Stimulated activated naive CD8-positive, alpha-beta T cell treated with anti-CD3 and anti-CD28 coated beads, Interleukin-15, Interleukin-2, amounts not matched to agents 100 U/mL and 50 U/mL, for 24 hours (primary cell): Measurements from ENCODE around the gene LRP2BP.
A peak's percentile ranks its signal among the peaks of the same experiment; 100 is the strongest.

ENCODE experiments used
- ATAC-seq: fragments of 150-1000 bp; cut with Tn5 transposase; one replicate; pipeline ENCODE4 v1.10.0; 2021
- DNase-seq: peaks from one replicate; pipeline ENCODE4 v3.0.0; 2021

LRP2BP gene

GRCh38 chr4:185395238-185395955 is at the start of gene LRP2BP:
Gene LRP2BP, minus strand, starts transcription at chr4:185395924. Its CDS starts 17,738 bp downstream, at chr4:185378186.
- no peak for DNase-seq
- ATAC-seq = no peak

- DNase-seq (no peak), ATAC-seq (no peak)
Observed at GRCh38 chr4:185445209-185445608, 49.5 kb upstream of the LRP2BP start.

- no peak for ATAC-seq
- no peak for DNase-seq
Observed at GRCh38 chr4:185441479-185441878, 45.8 kb upstream of the LRP2BP start.

GRCh38 chr4:185437809-185438208 is 42.1 kb upstream of the LRP2BP start:
- no peak for ATAC-seq
- no peak for DNase-seq

GRCh38 chr4:185435466-185435865 is 39.7 kb upstream of the LRP2BP start:
- DNase-seq (no peak), ATAC-seq (no peak)

- ATAC-seq (no peak), DNase-seq (no peak)
Observed at GRCh38 chr4:185429660-185430059, 33.9 kb upstream of the LRP2BP start.

- DNase-seq (no peak), ATAC-seq (no peak)
Observed at GRCh38 chr4:185426960-185427688, 31.4 kb upstream of the LRP2BP start.

- ATAC-seq = peak; percentile 94
- DNase-seq = peak; percentile 85
Observed at GRCh38 chr4:185425647-185426352, 30.1 kb upstream of the LRP2BP start, which contains the start of gene UFSP2. Gene UFSP2, minus strand, starts transcription at chr4:185425964. Its CDS starts 96 bp downstream, at chr4:185425868.

- DNase-seq (no peak), ATAC-seq (no peak)
Observed at GRCh38 chr4:185424905-185425646, 29.4 kb upstream of the LRP2BP start.

- ATAC-seq = no peak
- DNase-seq = no peak
Observed at GRCh38 chr4:185421366-185422124, 25.8 kb upstream of the LRP2BP start.

- DNase-seq = no peak
- no peak for ATAC-seq
Observed at GRCh38 chr4:185416955-185417354, 21.2 kb upstream of the LRP2BP start.

- no peak for ATAC-seq
Observed at GRCh38 chr4:185412412-185412811, 16.7 kb upstream of the LRP2BP start.

GRCh38 chr4:185411849-185412248 is 16.1 kb upstream of the LRP2BP start:
- DNase-seq (no peak), ATAC-seq (no peak)

More at GRCh38 chr4:185412412-185412811, 16.7 kb upstream of the LRP2BP start:
- DNase-seq = no peak

GRCh38 chr4:185408432-185408831 is 12.7 kb upstream of the LRP2BP start:
- ATAC-seq (no peak), DNase-seq (no peak)

GRCh38 chr4:185405296-185405999 is 9.7 kb upstream of the LRP2BP start:
- DNase-seq = no peak
- ATAC-seq = no peak

- no peak for ATAC-seq
- no peak for DNase-seq
Observed at GRCh38 chr4:185404031-185404430, 8.3 kb upstream of the LRP2BP start.

GRCh38 chr4:185399466-185399865 is 3.7 kb upstream of the LRP2BP start:
- DNase-seq (no peak), ATAC-seq (no peak)

- DNase-seq (no peak), ATAC-seq (no peak)
Observed at GRCh38 chr4:185398618-185399017, 2.9 kb upstream of the LRP2BP start.

GRCh38 chr4:185396724-185397385 is 1.1 kb upstream of the LRP2BP start, which contains the start of gene ANKRD37:
Gene ANKRD37, plus strand, starts transcription at chr4:185396841. Its CDS starts 83 bp downstream, at chr4:185396924.
- no peak for DNase-seq
- ATAC-seq = no peak
